Stimulated activated CD8-positive, alpha-beta memory T cell treated with anti-CD3 and anti-CD28 coated beads, Interleukin-12 subunit alpha, Interleukin-12 subunit beta, amount 100 ng/mL, for 1 hour (primary cell): ENCODE results near the gene CTSW.
A peak's percentile ranks its signal among the peaks of the same experiment; 100 is the strongest.

Experiments used
- DNase-seq: peaks from one replicate; pipeline ENCODE4 v3.0.0-alpha.2; 2020; ENCODE audit warnings: low read depth

Gene CTSW

GRCh38 chr11:65867284-65868071 lies 12.2 kb upstream of the CTSW start:
- DNase-seq, result no peak

GRCh38 chr11:65868076-65868667 lies 11.5 kb upstream of the CTSW start:
- no peak for DNase-seq

DNA sequence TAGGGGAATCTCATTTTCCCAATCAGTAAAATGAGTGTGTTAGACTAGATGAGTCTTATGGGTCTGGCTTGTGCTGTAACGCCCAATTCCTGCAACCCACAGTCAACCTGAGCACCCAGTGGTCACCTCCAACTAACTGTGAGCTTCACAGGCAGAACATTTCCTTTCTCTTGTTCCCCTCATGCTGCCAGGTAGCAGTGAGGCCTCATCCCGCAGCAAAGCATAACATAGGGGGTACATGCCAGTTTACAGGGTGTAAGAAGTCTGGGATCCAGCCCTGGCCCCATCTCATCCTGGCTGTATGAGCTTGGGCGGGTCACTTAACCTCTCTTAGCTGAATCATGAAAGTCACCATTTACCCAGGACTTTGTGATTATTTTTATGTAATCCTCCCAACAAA lies 10.7 kb upstream of the CTSW start:
- no peak for DNase-seq

DNA sequence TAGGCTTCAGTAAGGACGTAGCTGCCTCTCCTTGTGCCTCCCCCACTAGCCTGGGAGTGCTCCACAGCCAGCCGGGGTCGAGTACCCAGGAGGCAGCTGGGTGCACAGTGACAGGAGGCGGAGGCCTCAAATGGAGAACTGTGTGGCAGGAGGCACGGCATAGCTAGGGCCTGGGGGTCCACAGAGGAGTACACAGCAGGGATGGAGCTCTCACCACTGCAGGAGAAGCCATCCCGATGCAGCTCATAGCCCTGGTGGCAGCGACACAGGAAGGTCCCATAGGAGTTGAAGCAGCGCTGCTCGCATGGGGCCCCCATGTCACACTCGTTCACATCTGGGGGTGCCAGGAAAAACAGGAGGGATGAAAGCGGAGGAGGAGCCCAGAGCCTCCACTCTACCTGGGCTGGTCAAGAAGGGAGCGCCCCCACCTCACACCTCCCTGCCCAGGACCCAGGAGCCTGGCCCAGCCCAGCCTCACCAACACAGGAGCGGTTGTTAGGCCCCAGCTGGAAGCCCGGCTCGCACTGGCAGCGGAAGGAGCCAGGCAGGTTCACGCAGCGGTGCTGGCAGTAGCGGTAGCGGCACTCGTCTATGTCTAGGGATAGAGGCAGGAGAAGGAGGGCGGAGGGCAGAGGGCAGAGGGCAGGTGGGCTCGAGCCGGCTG lies 9.9 kb upstream of the CTSW start:
- DNase-seq, result no peak

GRCh38 chr11:65870307-65870658 lies 9.4 kb upstream of the CTSW start:
- no peak for DNase-seq

DNA sequence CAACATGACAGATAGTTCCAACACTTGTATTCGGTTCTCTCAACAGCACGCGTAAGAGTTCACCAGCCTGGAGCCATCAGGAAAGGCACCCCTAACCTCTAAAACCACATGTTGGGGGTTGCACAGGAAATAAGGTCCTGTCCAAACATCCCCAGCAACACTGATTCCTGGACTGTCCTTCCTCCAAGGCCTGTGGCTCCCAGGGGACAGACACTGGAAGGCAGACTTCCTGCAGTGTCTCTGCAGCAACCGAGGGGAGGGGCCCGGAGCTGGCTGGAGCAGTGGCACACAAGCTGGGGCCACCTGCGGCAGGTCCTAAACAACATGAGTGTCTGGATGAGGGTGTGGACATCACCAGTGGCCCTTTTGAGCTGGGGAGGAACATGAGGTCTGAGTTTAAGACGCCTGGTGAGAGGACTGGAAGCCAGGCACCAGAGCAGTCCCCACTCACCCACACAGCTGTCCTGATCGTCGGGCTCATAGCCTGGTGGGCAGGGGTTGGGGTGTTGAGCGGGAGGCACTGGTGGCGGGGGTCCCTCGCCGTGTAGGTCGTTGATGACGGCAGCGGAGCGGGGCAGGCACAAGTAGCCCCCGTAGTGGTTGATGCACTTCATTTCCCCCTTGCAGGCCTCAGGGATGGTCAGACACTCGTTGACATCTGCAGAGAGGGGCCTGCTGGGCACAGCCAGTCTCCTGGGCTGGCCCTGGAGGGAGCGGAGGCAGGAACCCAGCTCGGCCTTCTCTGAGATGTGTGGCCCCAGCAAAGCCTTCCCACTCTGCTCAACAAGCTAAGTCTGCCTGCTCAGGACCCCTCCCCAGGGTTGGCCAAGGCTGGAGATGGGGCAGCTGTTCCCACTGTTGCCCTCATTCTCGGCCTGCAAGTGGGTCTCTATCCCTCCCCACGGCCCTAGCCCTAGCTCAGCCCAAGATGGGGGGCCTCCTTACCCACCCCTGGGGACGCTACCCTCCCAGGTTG lies 8.6 kb upstream of the CTSW start:
- DNase-seq, result no peak

GRCh38 chr11:65871811-65872548 lies 7.7 kb upstream of the CTSW start:
- no peak for DNase-seq

GRCh38 chr11:65872586-65873317 lies 6.9 kb upstream of the CTSW start, which contains the start of gene EFEMP2:
TSS of gene EFEMP2 (minus strand) at chr11:65872800. CDS start at chr11:65872354, 446 bp downstream.
- DNase-seq, result no peak

GRCh38 chr11:65873318-65874156 lies 6.1 kb upstream of the CTSW start:
- peak; percentile 95 for DNase-seq

- no peak for DNase-seq
Observed at GRCh38 chr11:65880027-65880426, 390 bp downstream of the CTSW start.

DNA sequence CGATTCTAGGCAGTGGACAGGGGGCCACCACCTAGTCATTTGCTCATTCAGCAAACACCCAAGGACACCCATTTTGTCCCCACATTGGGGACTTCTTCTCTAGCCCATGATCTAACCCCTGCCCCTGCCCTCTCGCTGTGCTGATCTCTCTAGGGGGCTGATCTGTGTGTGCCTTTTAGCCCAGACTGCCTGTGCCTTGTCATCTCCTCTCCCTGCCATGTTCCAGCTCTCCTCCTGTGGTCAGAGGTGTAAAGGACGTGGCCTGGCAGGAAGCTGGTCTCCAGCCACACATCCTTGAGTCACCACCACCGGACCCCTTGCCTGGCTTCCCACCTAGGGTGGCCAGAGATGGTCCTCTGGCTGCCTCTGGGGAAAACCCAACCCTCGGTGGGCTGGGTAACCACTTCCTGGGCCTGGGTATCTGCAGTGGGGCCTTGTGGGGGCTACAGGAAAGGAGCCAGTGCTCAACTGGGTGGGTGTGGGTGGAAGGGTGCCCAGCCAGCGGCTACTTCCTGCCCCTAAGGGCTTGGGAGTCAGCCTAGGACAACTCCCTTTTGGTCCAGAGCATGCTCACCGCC lies 1.3 kb downstream of the CTSW start:
- no peak for DNase-seq

DNA sequence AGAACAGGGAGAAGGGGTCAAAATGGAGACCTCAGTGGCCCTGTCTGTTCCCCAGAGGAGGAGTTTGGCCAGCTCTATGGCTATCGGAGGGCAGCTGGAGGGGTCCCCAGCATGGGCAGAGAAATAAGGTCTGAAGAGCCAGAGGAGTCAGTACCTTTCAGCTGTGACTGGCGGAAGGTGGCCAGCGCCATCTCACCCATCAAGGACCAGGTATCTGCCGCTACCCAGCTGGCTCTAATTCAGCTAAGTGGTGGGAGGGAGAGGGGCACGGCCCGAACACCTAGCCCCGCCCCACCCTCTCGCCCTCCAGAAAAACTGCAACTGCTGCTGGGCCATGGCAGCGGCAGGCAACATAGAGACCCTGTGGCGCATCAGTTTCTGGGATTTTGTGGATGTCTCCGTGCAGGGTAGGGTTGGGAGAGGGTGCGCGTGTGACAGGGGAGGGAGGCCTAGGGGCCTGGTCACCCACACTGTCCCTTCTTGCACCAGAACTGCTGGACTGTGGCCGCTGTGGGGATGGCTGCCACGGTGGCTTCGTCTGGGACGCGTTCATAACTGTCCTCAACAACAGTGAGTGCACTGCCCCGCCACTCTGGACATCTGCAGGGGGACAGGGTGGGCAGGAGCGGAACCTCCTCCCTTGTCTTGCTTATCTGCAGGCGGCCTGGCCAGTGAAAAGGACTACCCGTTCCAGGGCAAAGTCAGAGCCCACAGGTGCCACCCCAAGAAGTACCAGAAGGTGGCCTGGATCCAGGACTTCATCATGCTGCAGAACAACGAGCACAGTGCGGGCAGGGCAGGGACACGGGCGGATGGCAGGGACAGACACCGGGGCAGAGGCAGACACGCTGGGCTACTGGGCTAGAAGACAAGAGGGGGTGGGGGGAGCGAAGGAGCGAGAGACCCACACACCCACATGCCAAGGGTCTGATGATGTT lies 2.8 kb downstream of the CTSW start:
- no peak for DNase-seq

- DNase-seq, result no peak
Observed at GRCh38 chr11:65883058-65883761, 3.6 kb downstream of the CTSW start.

GRCh38 chr11:65883786-65884715 lies 4.4 kb downstream of the CTSW start:
- DNase-seq, result no peak

DNA sequence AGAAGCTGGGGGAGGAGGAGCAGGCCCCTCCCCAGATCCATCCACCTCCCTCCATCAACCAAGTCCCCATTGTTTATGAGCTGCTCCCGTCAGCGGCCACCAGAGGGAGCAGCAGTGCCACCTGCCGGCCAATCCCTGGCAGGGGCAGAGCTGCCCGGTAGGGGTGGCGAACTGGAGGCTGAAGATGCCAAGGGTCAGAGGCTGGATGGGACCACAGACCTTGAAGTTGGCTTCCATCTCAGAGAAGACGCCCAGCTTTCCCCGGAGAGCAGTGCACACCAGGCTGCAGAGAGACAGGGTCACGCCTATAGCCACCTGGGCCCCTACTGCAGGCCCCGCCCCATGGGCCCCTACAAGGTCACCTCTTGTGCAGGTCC lies 5.1 kb downstream of the CTSW start:
- peak; percentile 65 for DNase-seq

DNA sequence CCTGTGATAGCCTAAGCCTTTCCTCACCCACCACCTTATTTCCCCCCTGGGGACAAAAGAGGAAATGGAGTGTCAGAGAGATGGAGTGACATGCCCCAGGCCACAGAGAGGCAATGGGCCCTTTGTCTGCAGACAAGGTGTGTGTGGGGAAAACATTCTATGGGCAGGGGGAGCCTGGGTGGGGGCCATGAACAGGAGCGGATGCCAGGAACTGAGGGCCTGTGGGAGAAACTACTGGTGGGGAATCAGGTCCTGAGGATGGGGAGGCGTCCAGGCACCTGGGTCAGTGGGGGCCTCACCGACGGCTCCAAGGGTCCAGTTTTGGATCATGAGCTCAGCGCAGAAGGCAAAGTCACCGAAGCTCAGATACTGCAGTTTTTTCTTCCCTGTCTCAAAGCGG lies 5.6 kb downstream of the CTSW start:
- no peak for DNase-seq
